Fibroblast of peridontal ligament (primary cell): ENCODE data around the gene PTPRK.

ENCODE experiments used
- DNase-seq: peaks from one replicate; pipeline ENCODE4 v3.0.0-alpha.2; 2010; ENCODE audit errors: extremely low read depth

Gene PTPRK

DNA sequence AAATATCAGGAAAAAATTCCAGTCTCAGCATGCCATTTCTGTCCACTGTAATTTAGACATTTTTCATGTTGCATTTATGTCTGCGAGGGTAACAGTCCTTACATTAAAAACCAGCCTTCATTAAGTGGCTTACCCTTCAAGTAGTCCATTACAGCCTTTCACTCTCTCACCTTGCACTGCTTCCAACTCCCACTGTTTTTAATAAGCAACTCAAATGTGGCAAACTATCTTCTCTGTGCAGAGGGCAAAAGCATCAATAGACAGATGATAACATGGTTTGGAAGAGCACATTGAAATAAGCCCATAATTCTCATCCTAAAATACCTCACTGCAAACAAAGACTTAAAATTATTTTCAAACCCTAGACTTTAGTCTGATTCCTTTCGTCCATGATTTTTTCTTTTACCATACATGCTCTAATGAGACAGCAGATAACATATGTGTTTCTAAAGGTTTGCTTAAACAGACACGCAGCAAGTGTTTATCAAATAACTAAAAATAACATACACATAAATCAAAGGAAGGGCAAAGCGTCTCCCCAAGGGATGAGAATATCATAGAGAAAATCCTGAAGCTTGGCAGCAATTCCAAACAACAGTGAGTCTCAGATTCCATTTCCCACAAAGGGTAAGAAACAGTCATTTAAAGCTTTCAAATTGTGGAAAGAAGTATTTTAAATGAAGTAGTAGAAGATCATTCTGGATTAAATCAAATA is 130.4 kb downstream of the PTPRK start:
- DNase-seq = peak; percentile 65

DNA sequence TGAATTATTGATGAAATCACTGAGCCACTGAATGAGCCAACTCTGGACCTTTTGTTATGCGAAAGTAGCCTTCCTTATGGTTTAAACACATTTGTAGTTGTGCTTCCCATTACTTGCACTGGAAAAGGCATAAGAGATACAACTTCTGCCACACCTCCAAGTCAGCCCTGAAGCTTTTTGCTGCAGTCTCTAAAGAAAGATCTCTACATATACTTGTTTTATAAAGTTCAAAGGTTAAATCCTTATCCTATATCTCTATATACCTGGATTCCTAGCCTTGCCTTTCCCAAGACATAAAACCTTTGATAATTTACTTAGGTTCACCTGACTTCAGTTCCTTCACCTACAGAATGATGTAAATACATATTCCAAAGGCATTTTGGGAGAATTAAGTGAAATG is 132.0 kb downstream of the PTPRK start:
- no peak for DNase-seq

DNA sequence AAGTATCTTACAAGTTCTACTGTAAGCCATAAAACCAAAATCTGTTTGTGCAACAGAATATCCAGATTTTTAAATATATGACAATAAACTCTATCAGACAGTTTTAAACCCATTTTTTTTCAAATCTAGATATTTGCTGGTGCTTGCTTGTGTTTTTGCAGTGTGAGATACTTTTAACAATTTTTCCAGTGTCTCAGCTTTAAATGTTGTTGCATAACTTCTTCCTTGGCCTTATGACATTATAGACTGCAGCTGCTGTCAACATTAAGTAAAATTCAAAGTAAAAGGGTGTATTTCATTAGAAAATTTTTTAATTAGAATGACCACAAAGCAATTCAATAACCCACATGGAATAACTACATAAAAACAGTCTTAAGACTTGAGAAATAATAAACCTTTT is 139.5 kb downstream of the PTPRK start:
- DNase-seq = no peak

DNA sequence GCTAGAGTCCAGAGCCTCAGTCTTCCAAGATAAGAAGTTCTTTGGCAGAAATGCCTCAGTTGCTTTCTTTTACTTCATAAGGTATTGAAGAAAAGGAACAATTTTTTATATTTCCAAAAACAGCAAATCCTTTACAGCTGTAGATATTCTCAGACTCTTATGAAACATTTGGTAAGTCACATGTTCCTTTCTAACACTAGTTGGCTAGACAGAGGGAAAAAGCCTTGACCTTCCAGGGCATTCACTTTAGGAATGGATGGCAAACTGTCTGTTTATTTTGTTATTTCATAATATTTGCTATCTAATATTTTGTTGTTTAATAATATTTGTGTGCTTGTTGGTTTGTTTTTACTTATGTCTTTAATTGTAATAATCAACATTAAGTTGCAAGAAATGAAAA is 140.8 kb downstream of the PTPRK start:
- no peak for DNase-seq

DNA sequence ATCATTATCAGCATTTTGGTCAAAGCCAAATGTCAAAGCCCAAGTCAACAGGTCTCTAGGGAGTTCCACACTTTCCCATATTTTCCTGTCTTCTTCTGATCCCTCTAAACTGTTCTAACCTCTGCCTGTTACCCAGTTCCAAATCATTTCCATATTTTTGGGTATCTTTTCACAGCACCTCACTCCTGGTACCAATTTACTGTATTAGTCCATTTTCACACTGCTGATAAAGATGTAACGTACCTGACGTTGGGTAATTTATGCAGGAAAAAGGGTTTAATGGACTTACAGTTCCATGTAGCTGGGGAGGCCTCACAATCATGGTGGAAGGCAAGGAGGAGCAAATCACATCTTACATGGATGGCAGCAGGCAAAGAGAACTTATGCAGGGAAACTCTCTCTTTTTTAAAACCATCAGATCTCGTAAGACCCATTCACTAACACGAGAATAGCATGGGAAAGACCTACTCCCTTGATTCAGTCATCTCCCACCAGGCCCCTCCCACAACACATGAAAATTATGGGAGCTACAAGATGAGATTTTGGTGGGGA is 143.4 kb downstream of the PTPRK start:
- no peak for DNase-seq

DNA sequence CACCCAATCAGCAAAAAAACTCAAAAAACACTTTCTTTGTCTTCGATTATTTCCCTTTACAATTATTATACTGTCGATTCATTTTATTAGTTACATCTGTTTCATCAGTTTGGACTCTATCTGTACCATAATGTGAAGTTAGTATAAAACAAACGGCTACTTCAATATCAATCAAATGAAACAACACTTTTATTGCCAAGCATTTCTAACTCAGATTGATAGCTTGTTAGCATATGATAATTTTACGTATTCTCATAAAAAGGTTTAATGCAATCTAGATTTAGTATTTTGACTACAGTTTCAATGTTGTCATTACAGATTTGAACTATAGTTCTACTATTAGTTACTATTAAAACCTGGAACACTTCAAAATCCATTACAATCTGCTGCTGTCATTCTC is 149.3 kb downstream of the PTPRK start:
- DNase-seq = no peak

DNA sequence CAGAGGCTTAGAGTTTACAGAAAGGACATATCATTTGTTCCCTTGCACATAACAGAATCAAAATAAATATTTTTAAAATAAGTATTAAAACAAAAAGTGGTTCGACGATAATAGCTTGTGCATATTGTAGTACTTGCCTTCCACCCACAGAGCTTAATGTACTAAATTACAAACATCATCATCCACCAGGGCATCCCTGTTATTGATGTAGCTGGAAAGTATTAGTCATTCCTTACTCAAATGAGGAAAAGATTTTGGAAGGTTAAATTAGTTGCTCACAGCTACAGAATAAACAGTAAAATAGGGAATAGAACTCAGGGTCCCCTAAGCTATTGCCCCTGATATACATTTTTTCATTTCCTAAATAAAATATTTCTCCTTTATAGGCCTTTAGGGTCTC is 150.3 kb downstream of the PTPRK start:
- peak; percentile 89 for DNase-seq

DNA sequence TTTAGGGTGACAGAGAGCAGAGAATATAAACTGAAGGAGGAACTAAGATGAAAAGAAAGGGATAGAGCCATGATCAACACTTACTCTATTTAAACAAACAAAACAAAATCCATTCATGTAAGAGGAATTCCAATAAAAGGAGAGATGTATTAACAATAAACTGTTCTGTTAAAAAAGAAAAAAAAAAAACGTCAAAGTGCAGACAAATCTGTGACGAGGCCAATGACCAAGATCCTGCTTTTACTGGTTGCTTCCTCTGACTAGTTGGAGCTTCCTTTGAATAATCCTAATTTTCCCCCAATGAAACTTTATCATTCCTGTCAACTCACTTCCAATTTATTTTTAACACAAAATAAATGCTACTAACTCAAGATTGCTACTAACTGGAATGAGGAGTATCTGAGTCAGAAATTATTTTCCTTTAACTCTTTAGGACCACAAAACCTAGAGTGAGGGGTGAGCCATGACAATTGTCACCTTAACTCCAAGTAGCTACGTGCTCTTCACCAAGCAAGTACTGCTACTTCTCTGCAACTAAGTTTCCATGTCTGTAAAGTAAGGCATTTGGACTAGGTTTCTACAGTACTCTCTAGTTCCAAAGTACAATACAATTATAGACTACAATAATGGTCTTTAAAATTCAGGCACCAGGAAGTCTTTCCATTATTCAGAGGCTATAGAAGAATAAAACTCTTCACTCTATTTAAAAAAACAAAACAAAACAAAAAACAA is 152.0 kb downstream of the PTPRK start:
- DNase-seq = no peak

DNA sequence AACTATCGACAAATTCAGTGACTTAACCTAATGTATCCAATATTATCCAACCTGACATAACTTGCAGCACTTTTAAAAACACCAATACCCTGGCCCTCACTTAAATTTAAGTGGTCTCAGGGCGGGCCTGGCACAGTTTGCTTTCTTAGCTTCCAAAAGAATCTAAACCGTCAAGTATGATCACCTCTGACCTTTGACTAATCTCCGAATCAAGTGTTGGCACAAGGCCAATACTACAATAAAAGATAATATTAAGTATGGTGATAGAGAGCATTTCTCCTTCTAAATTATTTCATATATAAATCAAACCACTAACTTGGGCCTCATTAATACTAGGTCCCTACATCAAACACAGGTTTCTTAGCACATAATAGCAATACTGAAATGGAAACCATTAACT is 153.0 kb downstream of the PTPRK start:
- DNase-seq = no peak

DNA sequence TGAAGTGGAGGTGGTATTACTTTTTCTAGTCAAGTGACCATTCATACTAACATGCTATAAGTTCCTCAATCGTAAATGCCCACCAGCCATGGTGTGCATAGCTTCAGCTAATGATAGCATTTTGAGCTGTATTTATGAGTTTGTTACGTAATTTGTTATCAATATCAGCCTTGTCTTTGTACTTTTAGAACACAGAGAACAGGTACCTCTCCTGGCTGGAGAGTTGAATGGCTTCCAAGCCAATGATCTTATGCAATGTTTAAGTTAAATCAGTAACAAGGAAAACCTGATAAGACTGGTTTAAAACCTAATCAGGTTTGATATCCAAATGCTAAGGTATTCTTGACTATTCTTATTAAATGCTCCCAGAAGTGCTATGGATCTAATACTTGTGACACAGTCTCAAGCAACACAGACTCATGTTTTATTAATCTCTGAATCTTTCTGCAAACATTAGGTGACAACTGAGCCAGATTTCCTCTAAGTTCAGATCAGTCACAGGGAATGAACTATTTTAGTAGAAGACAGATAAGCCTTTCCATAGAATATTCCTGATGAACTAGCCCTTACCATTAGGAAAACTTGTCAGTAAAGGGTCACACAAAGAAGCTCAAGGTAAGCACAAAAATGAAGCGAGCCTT is 154.8 kb downstream of the PTPRK start:
- DNase-seq = no peak

DNA sequence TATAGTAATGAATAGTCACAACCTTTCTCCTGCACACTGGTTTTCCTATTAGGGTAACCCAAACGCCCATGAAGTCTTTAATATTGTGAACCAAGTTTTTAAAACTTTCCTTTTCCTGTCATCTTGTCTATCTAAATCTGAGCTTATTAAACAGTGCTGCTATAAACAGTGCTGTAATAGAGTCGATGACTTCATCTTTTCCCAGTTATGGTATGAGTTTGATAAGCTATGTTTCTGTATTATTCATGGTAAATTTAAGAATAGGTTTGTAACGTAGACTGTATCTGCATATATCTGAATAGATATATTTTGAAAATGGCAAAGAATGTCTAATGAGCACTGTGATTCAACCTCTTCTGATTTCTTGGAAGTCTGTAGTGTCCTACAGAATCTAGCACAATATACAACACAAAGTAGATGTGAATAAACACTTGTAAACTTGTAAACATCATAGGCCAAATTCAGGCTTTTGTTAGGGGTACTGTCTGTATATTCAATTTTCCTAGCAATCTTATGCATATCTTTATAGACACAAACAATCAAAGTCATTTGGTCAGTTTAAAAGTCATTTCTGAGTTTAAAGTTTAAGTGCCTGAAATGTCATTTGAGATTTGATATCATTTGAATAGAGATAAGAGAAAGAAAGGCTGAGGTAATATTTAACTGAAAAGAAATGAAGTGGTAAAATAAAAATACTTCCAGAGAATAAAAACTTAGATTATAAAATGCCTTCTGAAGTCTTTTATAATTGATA is 155.5 kb downstream of the PTPRK start:
- no peak for DNase-seq

DNA sequence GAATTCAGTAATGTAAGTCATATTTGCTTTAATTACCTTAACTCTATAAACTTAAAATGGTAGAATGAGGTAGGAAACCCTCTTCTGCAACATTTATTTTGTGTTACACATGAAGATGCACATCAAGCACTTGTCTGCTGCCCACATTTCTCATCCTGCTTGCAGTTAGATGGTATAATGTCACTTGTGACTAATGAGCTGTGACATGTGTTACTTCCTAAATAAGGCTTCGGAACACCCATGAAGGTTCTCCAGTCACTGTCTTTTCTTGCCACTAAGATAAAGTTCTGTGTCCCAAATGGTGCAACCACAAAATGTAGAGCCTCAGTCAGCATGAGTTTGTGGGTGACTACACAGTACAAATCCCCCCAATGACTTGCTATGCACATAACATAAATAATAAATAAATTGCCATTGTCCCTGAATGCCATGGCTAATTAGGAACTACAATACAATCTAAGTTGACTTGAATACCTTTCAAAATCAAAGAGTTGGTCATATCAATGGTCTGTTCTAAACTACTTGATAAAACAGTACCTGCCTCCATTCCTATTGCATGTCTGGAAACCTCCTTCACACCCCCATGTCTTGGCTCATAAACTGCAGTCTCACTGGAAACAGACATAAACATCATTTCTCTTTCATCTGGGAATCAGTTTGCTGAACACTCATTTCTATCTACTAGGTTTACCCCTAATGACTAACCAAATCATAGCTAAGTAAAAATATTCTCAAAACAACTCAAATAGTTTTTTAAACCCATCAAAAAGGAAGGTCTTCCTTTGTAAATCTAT is 157.2 kb downstream of the PTPRK start:
- no peak for DNase-seq

DNA sequence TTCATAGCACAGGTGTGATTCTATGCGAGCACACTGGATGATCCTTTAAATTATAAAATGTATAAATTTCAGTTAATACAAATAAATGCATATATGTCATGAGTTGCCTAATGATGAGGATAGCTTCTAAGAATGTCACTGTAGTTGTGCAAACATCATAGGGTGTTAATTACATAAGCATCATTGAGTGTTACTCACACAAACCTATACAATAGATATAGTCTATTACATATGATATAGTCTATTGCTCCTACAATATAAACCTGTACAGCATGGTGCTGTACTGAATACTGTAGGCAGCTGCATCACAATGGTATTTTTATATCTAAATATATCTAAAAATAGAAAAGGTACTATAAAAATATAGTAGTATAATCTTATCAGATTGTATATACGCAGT is 159.0 kb downstream of the PTPRK start:
- DNase-seq = no peak

DNA sequence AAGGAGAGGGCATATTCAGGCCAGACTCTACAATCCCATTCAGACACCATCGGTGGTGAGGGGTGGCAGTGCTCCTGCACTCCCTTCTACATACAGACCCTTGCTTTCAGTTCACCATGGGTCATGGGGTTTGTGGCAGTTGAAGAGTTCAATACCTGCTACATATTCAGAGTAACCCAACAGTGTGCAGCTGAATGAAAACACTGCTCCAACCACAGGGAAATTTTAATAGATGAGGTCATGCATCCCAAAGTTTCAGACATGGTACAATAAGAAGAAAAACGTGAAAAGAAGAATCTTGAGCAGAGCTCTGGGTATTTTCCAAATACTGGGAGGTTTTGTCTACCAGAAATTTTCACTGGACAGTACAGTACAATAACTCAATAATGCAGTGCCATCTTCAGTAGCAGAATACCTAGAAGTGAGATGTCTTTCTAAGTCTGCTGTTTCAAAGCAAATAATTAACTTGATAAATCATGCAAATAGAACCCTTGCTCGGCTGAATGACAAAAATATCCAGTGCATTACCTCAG is 162.1 kb downstream of the PTPRK start:
- DNase-seq = peak; percentile 48

DNA sequence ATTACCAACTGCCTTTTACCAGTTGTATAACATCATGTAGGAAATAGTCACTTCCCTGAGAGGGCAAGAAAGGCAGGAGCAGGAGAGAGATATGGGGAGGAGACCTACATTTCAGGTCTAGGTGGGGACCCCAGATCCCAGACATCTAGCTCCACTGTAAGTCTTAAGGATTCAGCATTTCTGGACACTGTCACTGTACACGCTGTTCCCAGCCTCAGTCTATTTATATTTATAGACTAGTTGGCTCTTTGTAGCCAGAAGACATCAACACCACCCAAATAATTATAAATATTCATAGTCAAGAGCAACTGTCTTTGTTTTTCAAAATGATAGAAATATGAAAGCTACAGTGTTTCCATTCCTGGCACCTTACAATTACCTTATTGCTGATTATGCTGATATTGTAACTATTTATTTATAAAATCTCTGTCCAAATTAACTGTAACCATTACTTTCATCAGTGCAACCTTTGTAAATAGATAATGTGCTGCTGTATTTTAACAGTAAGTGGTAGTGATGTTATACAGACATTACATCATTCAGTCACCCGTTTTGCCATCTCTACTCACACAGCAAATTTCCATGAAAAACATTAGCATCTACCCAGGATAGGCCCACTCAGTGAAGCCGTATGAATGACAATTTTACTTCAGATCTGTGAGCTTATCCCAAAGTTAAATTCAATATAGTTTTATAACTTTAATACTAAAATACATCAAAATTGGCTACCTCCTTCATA is 162.8 kb downstream of the PTPRK start:
- DNase-seq = no peak

DNA sequence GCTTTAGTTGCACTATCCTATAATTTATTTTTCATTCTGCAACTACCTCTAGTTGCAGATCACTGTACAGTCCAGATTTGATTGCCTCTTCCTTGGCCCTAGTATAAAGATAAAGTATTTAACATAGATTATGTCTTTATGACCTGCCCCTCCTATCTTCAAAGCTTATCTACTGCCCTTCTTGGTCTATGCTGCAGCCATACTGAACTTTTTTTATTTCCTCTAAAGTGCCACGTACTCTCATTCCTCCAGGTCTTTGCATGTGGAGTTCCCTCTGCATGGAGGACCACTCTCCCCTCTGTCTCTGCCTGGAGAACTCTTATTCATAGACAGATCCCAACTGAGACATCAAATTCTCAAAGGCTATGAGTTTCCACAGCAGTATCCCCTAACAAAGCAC is 168.0 kb downstream of the PTPRK start:
- no peak for DNase-seq

DNA sequence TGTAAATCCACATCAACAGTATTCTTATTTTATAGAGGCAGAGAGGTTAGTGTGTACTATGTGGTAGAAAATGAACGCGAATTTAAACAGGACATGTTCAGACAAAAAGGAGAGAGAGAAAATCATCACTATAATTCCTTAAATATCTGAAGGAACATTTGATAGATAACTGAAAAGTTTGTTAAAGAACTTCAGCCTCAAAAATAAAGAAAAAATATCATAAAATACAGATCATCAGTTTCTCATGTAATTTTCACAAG is 169.2 kb downstream of the PTPRK start:
- DNase-seq = no peak

DNA sequence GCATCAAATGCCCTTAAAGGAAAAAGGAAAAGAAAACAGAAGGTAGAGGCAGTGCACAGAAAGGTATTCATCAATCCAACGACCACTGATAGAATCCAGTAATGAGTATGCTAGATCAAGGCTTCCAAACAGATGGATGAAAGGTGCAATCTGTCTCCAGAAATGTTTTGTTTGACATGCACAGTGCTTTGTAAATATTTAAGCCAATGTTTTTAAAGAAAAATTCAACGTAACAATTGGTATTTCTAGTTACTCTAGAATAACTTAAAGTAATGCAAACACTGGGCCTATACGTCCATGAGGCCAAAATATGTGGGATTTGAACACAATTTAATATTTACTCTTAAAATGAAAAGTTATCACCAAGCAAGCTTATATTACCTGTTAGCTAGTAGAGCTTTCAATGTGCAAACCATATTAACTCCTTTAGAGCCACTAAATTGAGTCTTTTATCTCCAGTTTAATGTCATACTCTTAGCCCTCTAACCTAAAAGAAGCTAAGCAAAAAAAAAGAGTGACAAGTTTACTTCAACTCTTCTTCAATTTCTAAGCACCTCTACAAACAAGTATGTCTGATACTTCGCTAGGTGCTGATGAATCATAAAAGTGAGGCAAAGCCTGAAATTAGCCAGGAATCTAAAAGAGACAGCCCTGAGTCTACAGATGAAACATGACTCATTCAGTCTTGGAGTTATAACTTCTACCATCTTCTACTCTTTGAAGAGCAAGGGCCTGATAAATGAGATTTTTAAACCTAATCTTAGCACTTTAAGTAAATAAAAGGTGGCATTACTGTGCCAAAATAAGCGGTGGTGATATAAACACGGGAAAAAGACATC is 169.8 kb downstream of the PTPRK start:
- DNase-seq = no peak

DNA sequence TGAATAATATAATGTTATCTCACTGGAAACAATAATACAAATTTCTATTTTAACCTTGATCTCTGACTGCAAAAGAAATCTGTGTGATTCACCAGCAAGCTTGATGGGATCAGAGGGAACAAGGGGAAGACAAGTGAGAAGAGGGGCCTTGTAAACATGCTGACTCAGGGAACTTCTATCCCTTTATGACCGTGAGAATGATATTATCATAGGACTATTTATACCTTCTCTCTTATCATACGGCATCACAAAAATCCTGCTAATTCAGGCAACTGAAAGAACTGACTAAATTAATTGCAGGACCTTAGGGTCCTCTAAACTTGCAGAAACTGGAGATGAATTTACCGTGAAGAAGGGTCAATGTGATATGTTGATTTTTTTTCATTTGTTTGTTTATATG is 173.3 kb downstream of the PTPRK start:
- no peak for DNase-seq

DNA sequence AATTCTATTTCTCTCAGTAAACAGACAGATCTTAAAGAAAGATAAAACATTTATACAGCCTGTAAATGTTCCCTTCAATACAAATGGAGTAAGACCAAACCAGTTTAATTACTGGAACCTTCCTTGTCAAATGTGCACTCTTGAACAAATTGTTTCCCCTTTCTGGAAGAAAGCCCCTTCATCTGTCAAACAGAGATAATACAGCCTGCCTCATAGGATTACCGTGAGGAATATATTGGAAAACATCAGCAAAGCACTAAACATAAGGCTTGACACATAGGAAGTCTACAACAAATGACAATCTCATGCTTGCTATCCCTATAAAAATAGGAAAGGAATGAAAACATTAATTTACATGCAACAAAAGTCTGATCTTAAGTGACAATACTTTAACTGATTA is 173.8 kb downstream of the PTPRK start:
- DNase-seq = no peak
